Measurements from ENCODE around the gene MAGEA2.

DNA sequence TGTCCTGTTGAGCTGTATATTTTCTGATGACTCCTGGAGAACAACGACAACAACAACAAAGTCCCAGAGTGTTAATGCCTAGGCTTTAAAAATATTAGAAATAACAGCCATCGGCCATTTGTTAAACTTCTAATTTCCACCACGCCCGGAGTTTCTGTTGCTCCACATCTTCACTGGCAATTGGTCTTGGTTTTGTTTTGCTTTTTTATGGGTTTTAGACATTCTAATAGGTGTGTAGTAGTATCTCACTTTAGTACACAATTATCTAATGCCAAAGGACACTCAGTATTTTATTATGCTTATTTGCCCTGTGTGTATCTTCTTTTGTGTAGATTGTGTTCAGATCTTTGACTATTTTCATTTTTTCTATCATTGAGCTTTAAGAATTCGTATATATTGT, 15.1 kb downstream of the MAGEA2 start:
- TF ChIP-seq, protein P1, sequence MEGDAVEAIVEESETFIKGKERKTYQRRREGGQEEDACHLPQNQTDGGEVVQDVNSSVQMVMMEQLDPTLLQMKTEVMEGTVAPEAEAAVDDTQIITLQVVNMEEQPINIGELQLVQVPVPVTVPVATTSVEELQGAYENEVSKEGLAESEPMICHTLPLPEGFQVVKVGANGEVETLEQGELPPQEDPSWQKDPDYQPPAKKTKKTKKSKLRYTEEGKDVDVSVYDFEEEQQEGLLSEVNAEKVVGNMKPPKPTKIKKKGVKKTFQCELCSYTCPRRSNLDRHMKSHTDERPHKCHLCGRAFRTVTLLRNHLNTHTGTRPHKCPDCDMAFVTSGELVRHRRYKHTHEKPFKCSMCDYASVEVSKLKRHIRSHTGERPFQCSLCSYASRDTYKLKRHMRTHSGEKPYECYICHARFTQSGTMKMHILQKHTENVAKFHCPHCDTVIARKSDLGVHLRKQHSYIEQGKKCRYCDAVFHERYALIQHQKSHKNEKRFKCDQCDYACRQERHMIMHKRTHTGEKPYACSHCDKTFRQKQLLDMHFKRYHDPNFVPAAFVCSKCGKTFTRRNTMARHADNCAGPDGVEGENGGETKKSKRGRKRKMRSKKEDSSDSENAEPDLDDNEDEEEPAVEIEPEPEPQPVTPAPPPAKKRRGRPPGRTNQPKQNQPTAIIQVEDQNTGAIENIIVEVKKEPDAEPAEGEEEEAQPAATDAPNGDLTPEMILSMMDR (conservative IDR thresholded peaks at IDR 0.05; ENCODE audit: low read depth, low read length), result no peak
- no peak for TF ChIP-seq EZH2 (IDR thresholded peaks at IDR 0.05; ENCODE audit: borderline replicate concordance, low read depth, low read length, poor library complexity, severe bottlenecking)
